LNCAP (cell line): ENCODE data around the gene APPL1.

Source experiments
- TF ChIP-seq, protein P1 (sequence below): fragments of 450-650 bp; IDR thresholded peaks from 2 replicates; pipeline ENCODE4 v1.5.1; 2017; ENCODE audit warnings: mild to moderate bottlenecking

Gene APPL1, protein sequence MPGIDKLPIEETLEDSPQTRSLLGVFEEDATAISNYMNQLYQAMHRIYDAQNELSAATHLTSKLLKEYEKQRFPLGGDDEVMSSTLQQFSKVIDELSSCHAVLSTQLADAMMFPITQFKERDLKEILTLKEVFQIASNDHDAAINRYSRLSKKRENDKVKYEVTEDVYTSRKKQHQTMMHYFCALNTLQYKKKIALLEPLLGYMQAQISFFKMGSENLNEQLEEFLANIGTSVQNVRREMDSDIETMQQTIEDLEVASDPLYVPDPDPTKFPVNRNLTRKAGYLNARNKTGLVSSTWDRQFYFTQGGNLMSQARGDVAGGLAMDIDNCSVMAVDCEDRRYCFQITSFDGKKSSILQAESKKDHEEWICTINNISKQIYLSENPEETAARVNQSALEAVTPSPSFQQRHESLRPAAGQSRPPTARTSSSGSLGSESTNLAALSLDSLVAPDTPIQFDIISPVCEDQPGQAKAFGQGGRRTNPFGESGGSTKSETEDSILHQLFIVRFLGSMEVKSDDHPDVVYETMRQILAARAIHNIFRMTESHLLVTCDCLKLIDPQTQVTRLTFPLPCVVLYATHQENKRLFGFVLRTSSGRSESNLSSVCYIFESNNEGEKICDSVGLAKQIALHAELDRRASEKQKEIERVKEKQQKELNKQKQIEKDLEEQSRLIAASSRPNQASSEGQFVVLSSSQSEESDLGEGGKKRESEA

DNA sequence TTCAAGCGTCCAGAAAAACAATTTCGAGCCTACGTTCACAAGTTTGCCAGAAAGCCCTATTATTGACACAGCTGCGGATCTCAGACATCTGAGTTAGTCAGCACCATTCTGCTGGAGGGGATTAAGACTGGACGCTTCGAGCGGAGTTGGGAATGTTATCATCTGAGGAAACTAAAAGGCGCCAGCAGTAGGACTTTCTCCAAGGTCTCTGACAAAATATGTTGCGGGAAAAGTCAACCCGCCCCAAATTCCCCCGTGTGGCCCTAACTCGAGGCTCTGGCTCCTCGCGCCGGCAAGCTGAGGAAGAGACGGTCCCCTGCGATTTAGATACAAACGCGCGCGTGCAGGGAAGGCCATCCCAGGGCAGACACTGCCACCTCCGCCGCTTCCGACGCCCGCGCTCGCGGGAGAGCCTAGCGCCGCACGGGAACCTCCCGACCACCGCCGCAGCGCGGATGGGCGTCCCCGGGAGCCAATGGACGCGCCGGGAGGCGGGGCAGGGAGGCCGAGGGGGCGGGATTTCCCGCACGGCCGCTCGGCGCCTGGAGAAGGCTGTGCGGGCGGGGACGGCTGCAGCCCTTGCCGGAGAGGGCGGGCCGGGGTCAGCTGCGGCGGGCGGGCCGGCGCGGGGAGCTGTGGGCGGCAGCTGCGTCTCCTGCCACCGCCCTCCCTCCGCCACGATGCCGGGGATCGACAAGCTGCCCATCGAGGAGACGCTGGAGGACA, at the start of gene APPL1:
Gene APPL1 (plus strand): TSS at position 526 of the 726 bp plus-strand sequence. CDS start 155 bp downstream, at position 681.
- TF ChIP-seq, protein P1, sequence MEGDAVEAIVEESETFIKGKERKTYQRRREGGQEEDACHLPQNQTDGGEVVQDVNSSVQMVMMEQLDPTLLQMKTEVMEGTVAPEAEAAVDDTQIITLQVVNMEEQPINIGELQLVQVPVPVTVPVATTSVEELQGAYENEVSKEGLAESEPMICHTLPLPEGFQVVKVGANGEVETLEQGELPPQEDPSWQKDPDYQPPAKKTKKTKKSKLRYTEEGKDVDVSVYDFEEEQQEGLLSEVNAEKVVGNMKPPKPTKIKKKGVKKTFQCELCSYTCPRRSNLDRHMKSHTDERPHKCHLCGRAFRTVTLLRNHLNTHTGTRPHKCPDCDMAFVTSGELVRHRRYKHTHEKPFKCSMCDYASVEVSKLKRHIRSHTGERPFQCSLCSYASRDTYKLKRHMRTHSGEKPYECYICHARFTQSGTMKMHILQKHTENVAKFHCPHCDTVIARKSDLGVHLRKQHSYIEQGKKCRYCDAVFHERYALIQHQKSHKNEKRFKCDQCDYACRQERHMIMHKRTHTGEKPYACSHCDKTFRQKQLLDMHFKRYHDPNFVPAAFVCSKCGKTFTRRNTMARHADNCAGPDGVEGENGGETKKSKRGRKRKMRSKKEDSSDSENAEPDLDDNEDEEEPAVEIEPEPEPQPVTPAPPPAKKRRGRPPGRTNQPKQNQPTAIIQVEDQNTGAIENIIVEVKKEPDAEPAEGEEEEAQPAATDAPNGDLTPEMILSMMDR, result no peak

DNA sequence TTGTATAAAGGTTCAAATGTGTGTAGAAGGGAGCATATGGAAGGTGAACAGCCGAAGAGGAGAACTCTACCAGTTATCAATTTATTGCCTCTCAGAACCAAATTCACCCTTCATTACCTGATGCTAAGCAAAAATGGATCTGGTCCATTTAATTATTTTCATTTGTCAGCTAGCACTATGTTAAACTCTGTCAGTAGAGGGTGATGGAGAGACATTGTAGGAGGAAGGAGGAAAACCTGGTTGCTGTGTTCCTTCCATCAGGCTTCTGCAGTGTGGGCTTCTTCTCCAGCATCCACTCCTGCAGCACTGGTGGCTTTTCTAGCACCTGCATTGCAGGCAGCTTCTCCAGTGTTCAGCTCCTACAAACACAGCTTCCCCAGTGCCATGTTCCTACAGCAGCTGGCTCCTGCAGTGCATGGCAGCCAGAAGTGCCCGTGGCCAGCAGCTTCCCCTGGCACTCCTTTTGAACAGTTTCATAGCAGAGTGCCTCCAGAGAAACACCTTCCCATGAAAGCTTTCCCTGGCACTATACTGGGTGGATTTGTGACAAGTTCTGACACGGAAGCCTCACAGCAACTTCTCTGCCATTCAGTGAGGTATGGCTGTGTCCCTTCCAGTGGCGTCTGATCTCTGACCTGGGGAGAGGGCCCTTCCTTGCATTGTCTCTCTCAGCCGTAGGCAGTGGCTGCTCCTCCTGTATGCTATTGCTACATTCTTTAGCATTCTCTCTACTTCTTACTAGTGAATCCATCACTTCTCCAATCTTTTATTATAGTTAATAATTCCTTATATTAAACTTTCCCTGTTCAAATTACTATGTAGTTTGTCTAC, 47.7 kb upstream of the APPL1 start:
- TF ChIP-seq, protein P1, result peak; percentile 50; the same call in 1 of the 2 replicates

DNA sequence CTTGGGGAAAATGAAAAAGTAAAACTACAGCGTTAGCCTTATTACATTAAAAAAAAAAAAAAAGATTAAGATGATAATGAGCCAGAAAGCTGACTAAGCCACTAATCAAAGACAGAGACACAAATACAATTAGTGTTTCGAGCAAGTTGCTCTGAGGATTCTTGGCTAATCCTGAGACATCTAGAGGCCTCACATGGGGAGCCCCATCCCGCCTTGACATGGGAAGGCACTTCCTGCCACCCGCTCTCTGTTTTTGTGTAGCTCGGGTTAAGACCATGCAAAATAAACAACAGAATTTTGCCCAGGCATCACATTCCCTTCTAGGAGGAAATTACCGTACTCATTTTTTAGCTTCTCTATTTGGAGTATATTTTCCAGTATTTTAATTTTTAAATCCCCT, 43.0 kb upstream of the APPL1 start:
- TF ChIP-seq, protein P1, result no peak

DNA sequence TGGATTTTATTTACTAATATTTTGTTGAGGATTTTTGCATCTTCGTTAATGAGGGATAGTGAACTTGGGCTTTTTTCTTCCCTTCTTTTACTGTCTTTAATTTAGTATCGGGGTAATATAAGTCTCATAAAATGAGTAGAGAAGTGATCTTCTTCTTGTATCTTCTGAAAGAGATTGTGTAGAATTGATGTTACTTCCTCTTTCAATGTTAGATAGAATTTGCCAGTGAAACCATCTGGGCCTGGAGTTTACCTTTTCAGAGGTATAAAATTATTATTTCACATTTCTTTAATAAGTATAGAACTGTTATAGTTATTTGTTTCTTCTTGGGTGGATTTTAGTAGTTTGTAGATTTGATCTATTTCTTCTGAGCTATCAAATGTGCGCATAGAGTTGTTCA, 35.5 kb upstream of the APPL1 start:
- TF ChIP-seq, protein P1, result no peak

DNA sequence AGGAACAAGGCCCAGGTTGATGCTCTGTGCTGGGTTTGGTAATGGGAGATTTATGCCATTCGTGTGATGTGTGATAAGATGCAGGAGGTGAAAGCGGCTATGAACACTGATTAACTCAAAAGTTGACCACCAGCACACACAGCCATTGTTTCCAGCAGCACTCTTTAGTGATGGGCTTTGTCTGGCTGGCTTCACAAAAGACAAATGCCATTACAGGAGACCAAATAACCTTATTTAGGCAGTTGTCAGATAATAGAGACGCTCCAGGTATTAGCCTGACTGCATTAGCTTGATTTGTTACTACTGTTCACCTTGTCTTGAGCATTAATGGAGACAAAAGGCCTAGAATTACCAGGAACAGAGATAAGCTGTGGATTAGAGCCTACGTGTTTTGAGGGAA, 32.9 kb upstream of the APPL1 start:
- TF ChIP-seq, protein P1, result no peak

DNA sequence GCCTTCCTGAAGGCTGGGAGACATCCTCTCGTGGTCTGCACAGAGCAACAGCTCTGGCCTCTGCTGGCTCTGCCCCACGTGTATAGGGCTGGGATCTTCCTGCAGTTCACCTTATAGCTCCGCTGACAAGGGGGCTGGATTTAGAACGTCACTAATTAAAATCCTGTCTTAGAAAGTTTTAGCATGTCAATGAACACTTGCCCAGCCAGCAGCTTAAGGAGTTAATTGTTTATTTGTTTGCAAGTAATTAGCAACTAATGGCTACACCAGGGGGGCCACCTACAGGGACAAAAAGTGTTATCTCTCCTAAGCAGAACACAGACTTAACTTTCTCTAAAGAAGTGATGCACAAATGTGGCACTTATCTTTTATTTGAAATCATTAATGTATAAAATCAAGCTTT, 27.6 kb upstream of the APPL1 start, which contains the start of gene HESX1:
Gene HESX1 (minus strand): TSS at position 84 of the 403 bp plus-strand sequence. CDS start 60 bp downstream, at position 24.
- TF ChIP-seq, protein P1, result no peak
